ENCODE data around the gene GMDS.

The GMDS gene

GRCh38 chr6:1602049-1602713, 643.2 kb downstream of the GMDS start:
- Histone ChIP-seq H2BK15ac (ENCODE audit: low read depth, poor library complexity, severe bottlenecking) (no peak overlapping the region), H2BK120ac (ENCODE audit: low read depth, low read length) (no peak overlapping the region), H2AFZ (ENCODE audit: low read depth, low read length) (no peak overlapping the region), H3K4me1 (ENCODE audit: control insufficient read depth, insufficient read depth, low read depth, low read length) (peaks cover 21% of the 10 kb centered on the region), H3K4me2 (ENCODE audit: low read length, poor library complexity, severe bottlenecking) (no peak overlapping the region), H3K79me1 (replicated peaks; ENCODE audit: low read length, poor library complexity, severe bottlenecking) (no peaks in the 10 kb centered on the region), H4K8ac (ENCODE audit: low read length) (no peak overlapping the region), H2BK5ac (ENCODE audit: low read depth, low read length, poor library complexity, severe bottlenecking) (no peak overlapping the region), H3K14ac (ENCODE audit: low read length in 2 of 2) (no peak overlapping the region), H3K23ac (ENCODE audit: low read length in 2 of 2) (no peak overlapping the region), H3K27ac (ENCODE audit: low read length, poor library complexity, severe bottlenecking) (no peak overlapping the region), H3K18ac (ENCODE audit: low read depth in 1 of 2, low read length in 2 of 2) (no peak overlapping the region), H4K91ac (ENCODE audit: low read length) (no peak overlapping the region), H3K27me3 (ENCODE audit: control insufficient read depth in 1 of 2, insufficient read depth in 1 of 2, low read length in 2 of 2) (peaks cover 39 to 84% of the 10 kb centered on the region in 2 experiments), H3K36me3 (ENCODE audit: control insufficient read depth in 1 of 2, insufficient read depth in 2 of 2, low read depth in 1 of 2, low read length in 2 of 2) (no peaks in the 10 kb centered on the region), H3K9ac (ENCODE audit: low read length) (no peak overlapping the region), H3K9me3 (ENCODE audit: control insufficient read depth, low read length) (no peaks in the 10 kb centered on the region), H3K4me3 (ENCODE audit: insufficient read depth in 1 of 2, low read depth in 1 of 2, low read length in 2 of 2) (no peak overlapping the region), H2AK5ac (ENCODE audit: low read length, severe bottlenecking) (no peak overlapping the region), H2BK12ac (ENCODE audit: low read length in 2 of 2) (no peak overlapping the region), H3K4ac (ENCODE audit: low read depth in 1 of 2, low read length in 2 of 2) (no peak overlapping the region)
- no peak for DNase-seq
- WGBS: 90% methylated on average over 10 of the region's 10 CpGs

- Histone ChIP-seq H3K23ac (ENCODE audit: low read length in 2 of 2) (no peak overlapping the region), H3K9ac (ENCODE audit: low read length) (no peak overlapping the region), H3K4me3 (ENCODE audit: insufficient read depth in 1 of 2, low read depth in 1 of 2, low read length in 2 of 2) (no peak overlapping the region), H3K36me3 (ENCODE audit: control insufficient read depth in 1 of 2, insufficient read depth in 2 of 2, low read depth in 1 of 2, low read length in 2 of 2) (no peaks in the 10 kb centered on the region), H3K4me2 (ENCODE audit: low read length, poor library complexity, severe bottlenecking) (no peak overlapping the region), H4K8ac (ENCODE audit: low read length) (no peak overlapping the region), H3K79me1 (replicated peaks; ENCODE audit: low read length, poor library complexity, severe bottlenecking) (no peaks in the 10 kb centered on the region), H3K27me3 (ENCODE audit: control insufficient read depth in 1 of 2, insufficient read depth in 1 of 2, low read length in 2 of 2) (peaks cover 31 to 83% of the 10 kb centered on the region in 2 experiments), H2AFZ (ENCODE audit: low read depth, low read length) (no peak overlapping the region), H2BK120ac (ENCODE audit: low read depth, low read length) (no peak overlapping the region), H2BK15ac (ENCODE audit: low read depth, poor library complexity, severe bottlenecking) (no peak overlapping the region), H3K4me1 (ENCODE audit: control insufficient read depth, insufficient read depth, low read depth, low read length) (peaks cover 16% of the 10 kb centered on the region), H3K14ac (ENCODE audit: low read length in 2 of 2) (no peak overlapping the region), H4K91ac (ENCODE audit: low read length) (no peak overlapping the region), H3K4ac (ENCODE audit: low read depth in 1 of 2, low read length in 2 of 2) (no peak overlapping the region), H3K18ac (ENCODE audit: low read depth in 1 of 2, low read length in 2 of 2) (no peak overlapping the region), H2AK5ac (ENCODE audit: low read length, severe bottlenecking) (no peak overlapping the region), H2BK12ac (ENCODE audit: low read length in 2 of 2) (no peak overlapping the region), H3K27ac (ENCODE audit: low read length, poor library complexity, severe bottlenecking) (no peak overlapping the region), H2BK5ac (ENCODE audit: low read depth, low read length, poor library complexity, severe bottlenecking) (no peak overlapping the region), H3K9me3 (ENCODE audit: control insufficient read depth, low read length) (no peaks in the 10 kb centered on the region)
- WGBS: 96% methylated on average over 58 of the region's 60 CpGs
- no peak for DNase-seq
These were observed 644.0 kb downstream of the GMDS start for GRCh38 chr6:1601158-1602048.

GRCh38 chr6:1600764-1601157, 644.6 kb downstream of the GMDS start:
- WGBS: 93% methylated on average over 14 of the region's 15 CpGs
- H2BK5ac ChIP-seq (ENCODE audit: low read depth, low read length, poor library complexity, severe bottlenecking): no peak overlapping the region
- no peaks in the 10 kb centered on the region for H3K9me3 ChIP-seq (ENCODE audit: control insufficient read depth, low read length)
- no peak for DNase-seq
- H3K23ac ChIP-seq (ENCODE audit: low read length in 2 of 2): no peak overlapping the region
- no peak overlapping the region for H4K91ac ChIP-seq (ENCODE audit: low read length)
- no peak overlapping the region for H4K8ac ChIP-seq (ENCODE audit: low read length)
- no peak overlapping the region for H3K4me2 ChIP-seq (ENCODE audit: low read length, poor library complexity, severe bottlenecking)
- no peak overlapping the region for H3K18ac ChIP-seq (ENCODE audit: low read depth in 1 of 2, low read length in 2 of 2)
- no peak overlapping the region for H2BK12ac ChIP-seq (ENCODE audit: low read length in 2 of 2)
- peaks cover 28 to 80% of the 10 kb centered on the region in 2 experiments for H3K27me3 ChIP-seq (ENCODE audit: control insufficient read depth in 1 of 2, insufficient read depth in 1 of 2, low read length in 2 of 2)
- H3K4ac ChIP-seq (ENCODE audit: low read depth in 1 of 2, low read length in 2 of 2): no peak overlapping the region
- H2BK120ac ChIP-seq (ENCODE audit: low read depth, low read length): no peak overlapping the region
- no peak overlapping the region for H3K14ac ChIP-seq (ENCODE audit: low read length in 2 of 2)
- no peak overlapping the region for H2AFZ ChIP-seq (ENCODE audit: low read depth, low read length)
- H3K27ac ChIP-seq (ENCODE audit: low read length, poor library complexity, severe bottlenecking): no peak overlapping the region
- no peak overlapping the region for H2AK5ac ChIP-seq (ENCODE audit: low read length, severe bottlenecking)
- H2BK15ac ChIP-seq (ENCODE audit: low read depth, poor library complexity, severe bottlenecking): no peak overlapping the region
- H3K4me3 ChIP-seq (ENCODE audit: insufficient read depth in 1 of 2, low read depth in 1 of 2, low read length in 2 of 2): no peak overlapping the region
- no peaks in the 10 kb centered on the region for H3K36me3 ChIP-seq (ENCODE audit: control insufficient read depth in 1 of 2, insufficient read depth in 2 of 2, low read depth in 1 of 2, low read length in 2 of 2)
- no peaks in the 10 kb centered on the region for H3K79me1 ChIP-seq (replicated peaks; ENCODE audit: low read length, poor library complexity, severe bottlenecking)
- no peak overlapping the region for H3K9ac ChIP-seq (ENCODE audit: low read length)
- peaks cover 17% of the 10 kb centered on the region for H3K4me1 ChIP-seq (ENCODE audit: control insufficient read depth, insufficient read depth, low read depth, low read length)

- H3K4me1 ChIP-seq (ENCODE audit: control insufficient read depth, insufficient read depth, low read depth, low read length): peaks cover 14% of the 10 kb centered on the region
- H2BK12ac ChIP-seq (ENCODE audit: low read length in 2 of 2): no peak overlapping the region
- H3K18ac ChIP-seq (ENCODE audit: low read depth in 1 of 2, low read length in 2 of 2): no peak overlapping the region
- 71% methylated on average over 1 of the region's 3 CpGs for WGBS
- H3K79me1 ChIP-seq (replicated peaks; ENCODE audit: low read length, poor library complexity, severe bottlenecking): no peaks in the 10 kb centered on the region
- no peak overlapping the region for H3K27ac ChIP-seq (ENCODE audit: low read length, poor library complexity, severe bottlenecking)
- H2BK120ac ChIP-seq (ENCODE audit: low read depth, low read length): no peak overlapping the region
- no peak overlapping the region for H4K91ac ChIP-seq (ENCODE audit: low read length)
- H3K14ac ChIP-seq (ENCODE audit: low read length in 2 of 2): no peak overlapping the region
- H2AK5ac ChIP-seq (ENCODE audit: low read length, severe bottlenecking): no peak overlapping the region
- H3K23ac ChIP-seq (ENCODE audit: low read length in 2 of 2): no peak overlapping the region
- H3K9me3 ChIP-seq (ENCODE audit: control insufficient read depth, low read length): no peaks in the 10 kb centered on the region
- H4K8ac ChIP-seq (ENCODE audit: low read length): no peak overlapping the region
- no peak overlapping the region for H3K9ac ChIP-seq (ENCODE audit: low read length)
- no peak overlapping the region for H3K4ac ChIP-seq (ENCODE audit: low read depth in 1 of 2, low read length in 2 of 2)
- no peak overlapping the region for H2BK15ac ChIP-seq (ENCODE audit: low read depth, poor library complexity, severe bottlenecking)
- no peak overlapping the region for H3K4me2 ChIP-seq (ENCODE audit: low read length, poor library complexity, severe bottlenecking)
- DNase-seq: no peak
- H2AFZ ChIP-seq (ENCODE audit: low read depth, low read length): no peak overlapping the region
- H3K4me3 ChIP-seq (ENCODE audit: insufficient read depth in 1 of 2, low read depth in 1 of 2, low read length in 2 of 2): no peak overlapping the region
- H2BK5ac ChIP-seq (ENCODE audit: low read depth, low read length, poor library complexity, severe bottlenecking): no peak overlapping the region
- peaks cover 24 to 80% of the 10 kb centered on the region in 2 experiments for H3K27me3 ChIP-seq (ENCODE audit: control insufficient read depth in 1 of 2, insufficient read depth in 1 of 2, low read length in 2 of 2)
- no peaks in the 10 kb centered on the region for H3K36me3 ChIP-seq (ENCODE audit: control insufficient read depth in 1 of 2, insufficient read depth in 2 of 2, low read depth in 1 of 2, low read length in 2 of 2)
These were observed 645.2 kb downstream of the GMDS start for GRCh38 chr6:1600063-1600763.

Measured in mesenchymal stem cell (in vitro differentiated cells and primary cell).